ENCODE measurements around the gene CASP9.

Gene CASP9

DNA sequence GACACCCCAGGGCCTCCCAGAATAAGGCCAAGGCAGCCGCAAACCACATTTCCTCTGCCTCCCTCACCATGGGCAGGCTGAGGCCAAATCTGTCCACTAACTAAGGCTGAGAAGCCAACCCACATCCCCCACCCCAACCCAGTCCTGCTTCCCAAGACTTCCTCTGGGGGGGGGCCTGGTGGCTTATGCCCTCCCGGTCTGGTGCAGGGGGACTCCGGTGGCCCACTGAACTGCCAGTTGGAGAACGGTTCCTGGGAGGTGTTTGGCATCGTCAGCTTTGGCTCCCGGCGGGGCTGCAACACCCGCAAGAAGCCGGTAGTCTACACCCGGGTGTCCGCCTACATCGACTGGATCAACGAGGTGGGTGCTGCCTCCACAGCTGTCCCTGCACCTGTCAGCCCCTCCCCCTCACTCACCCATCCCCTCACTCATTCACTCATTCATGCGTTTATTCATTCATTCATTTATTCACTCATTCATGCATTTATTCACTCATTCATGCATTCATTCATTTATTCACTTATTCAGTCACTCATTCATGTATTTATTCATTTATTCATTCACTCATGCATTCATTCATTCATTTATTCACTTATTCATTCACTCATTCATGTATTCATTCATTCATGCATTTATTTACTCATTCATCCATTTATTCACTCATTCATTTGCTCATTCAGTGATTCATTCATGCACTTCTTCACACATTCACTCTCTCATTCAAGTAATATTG is 78.5 kb downstream of the CASP9 start:
- DNase-seq (ENCODE audit: low read depth): no peak

DNA sequence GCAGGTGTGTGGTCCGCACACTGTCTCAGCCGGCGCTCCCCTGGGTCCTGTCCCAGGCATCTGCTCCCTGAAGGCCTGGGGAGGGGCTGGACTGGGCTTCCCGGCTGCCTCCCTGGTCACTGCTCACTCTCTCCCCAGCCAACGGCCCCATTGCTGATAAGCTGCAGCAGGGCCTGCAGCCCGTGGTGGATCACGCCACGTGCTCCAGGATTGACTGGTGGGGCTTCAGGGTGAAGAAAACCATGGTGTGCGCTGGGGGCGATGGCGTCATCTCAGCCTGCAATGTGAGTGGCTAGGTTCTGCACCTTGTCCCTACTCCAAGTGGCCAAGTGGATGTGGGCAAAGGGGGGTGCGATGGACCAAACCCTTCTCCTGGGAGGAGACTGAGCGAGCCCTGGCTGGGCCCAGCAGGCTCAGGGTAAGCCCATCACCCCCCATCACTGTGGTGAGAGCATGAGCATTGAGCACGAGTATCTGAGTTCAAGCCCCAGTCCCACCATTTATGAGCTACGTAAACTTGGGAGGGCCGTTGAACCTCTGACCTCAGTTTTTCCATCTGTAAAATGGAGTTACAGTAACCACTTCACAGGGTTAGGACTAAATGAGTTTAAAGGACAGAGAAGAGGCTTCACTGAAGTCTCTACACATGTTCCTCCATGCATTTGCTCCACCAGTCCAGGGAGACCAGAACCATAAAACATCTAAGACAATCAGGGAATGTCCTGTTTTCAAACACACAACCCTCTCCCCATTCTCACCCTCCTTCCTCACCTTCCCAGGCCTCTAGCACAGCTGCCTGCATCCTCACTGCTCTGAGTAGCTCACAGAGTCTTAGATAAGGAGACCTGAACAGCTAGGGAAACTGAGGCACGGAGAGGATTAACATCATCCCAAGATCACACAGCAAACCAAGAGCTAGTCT is 79.3 kb downstream of the CASP9 start:
- no peak for DNase-seq (ENCODE audit: low read depth)

DNA sequence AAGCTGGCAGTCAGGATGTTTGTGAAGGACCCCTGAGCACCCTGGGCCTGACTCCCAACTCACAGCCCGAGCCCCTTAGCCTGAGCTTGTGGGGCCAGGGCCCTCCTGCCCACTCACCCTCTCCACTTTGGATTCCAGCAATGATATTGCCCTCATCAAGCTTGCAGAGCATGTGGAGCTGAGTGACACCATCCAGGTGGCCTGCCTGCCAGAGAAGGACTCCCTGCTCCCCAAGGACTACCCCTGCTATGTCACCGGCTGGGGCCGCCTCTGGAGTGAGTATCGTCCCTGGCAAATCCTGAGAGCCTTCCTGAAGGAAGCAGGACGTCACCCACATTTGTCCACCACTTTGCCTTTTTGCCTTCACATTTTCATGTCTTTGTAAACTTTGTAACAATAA is 80.7 kb downstream of the CASP9 start:
- no peak for DNase-seq (ENCODE audit: low read depth)

DNA sequence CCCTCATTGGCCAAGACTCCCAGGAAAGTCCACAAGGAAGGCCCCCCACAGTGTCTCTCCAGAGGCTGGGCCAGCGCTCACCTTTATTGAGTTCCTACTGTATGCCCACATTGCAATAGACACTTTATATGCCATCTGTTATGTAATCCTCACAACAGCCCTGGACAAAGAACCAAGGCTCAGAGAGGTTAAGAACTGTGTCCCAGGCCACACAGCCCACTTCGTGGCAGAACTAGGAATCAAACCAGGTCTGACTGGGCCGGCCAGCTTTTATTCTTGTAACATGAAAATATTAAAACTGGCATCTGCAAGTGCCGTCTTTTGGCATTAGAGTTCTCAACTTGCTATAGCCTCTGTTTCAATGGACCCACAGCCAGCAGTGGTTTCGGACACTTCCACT is 81.3 kb downstream of the CASP9 start:
- DNase-seq (ENCODE audit: low read depth): no peak

DNA sequence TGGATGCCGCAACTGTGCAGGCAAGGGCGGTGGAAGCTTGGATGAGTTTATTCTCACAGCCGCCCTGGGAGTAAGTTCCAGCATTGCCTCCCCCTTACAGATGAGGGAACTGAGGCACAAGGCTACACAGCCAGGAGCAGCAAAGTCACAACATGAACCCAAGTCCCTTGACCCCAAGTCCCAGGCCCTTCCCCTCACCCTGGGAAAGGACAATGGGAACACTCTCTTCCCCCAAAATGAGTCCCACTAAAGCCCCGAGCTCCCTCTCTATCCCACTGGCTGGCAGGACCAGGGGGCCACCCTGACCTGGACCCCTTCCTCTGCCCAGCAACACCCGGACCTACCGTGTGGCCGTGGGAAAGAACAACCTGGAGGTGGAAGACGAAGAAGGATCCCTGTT is 81.9 kb downstream of the CASP9 start:
- DNase-seq (ENCODE audit: low read depth): no peak

Measured in stimulated activated CD4-positive, alpha-beta T cell treated with anti-CD3 and anti-CD28 coated beads, Interleukin-2, amount 100 ng/mL, for 4 hours (primary cell).